ENCODE results near the gene LRP5. TPM values are rescaled to one million over a fixed set of nuclear protein-coding genes. Genes with fewer than 3 reads are reported as not detected.

LRP5 gene
- total RNA-seq, 1 experiment from 2014 or later: 55.2 TPM

GRCh38 chr11:68325183-68325906, 13.0 kb downstream of the LRP5 start:
- H2AFZ ChIP-seq (ENCODE audit: low read depth, low read length, poor library complexity, severe bottlenecking): no peak overlapping the region
- ATAC-seq (peak; percentile 15; the same call in 1 of the 2 replicates), DNase-seq (ENCODE audit: low read depth, low spot score) (no peak)
- peaks cover 15 to 18% of the 10 kb centered on the region in 2 experiments; a peak in 3 of 4 replicates for H3K4me1 ChIP-seq (ENCODE audit: control insufficient read depth in 1 of 2, insufficient read depth in 2 of 2, low read length in 2 of 2)
- CTCF ChIA-PET: no interaction called here
- no peaks in the 10 kb centered on the region for H4K20me1 ChIP-seq (ENCODE audit: insufficient read depth)
- RAD21 ChIA-PET (ENCODE audit: low non-redundant PET in 1 of 2, low total read pairs in 2 of 2, uncharacterized antibody in 2 of 2, unreplicated experiment in 2 of 2): no interaction called here
- H3K9me3 ChIP-seq (ENCODE audit: control insufficient read depth in 1 of 2, insufficient read depth in 1 of 2, low read depth in 1 of 2, low read length in 2 of 2): no peaks in the 10 kb centered on the region
- no peak overlapping the region for H3K4me2 ChIP-seq (ENCODE audit: low read length)
- no peaks in the 10 kb centered on the region for H3K36me3 ChIP-seq (ENCODE audit: control insufficient read depth in 1 of 2, insufficient read depth in 2 of 2, low read length in 2 of 2)
- no TSS peak for BruUV-seq (replicated peaks)
- H3K27ac ChIP-seq (ENCODE audit: low read depth, low read length): no peak overlapping the region
- intact Hi-C loops (cut with micrococcal nuclease): no loop called here
- H3K79me2 ChIP-seq (ENCODE audit: insufficient read depth, low read length): peaks cover 79% of the 10 kb centered on the region
- no peaks in the 10 kb centered on the region for H3K27me3 ChIP-seq (ENCODE audit: insufficient read depth, low read length)
- H3K4me3 ChIP-seq (replicated peaks in 1 of 2; ENCODE audit: low read depth in 1 of 2, low read length in 2 of 2): no peak overlapping the region
- H3K9ac ChIP-seq (ENCODE audit: low read length): no peak overlapping the region
- POLR2A ChIA-PET: no interaction called here
- TF ChIP-seq CTCF (IDR thresholded peaks at IDR 0.05 in 2 of 3, conservative IDR thresholded peaks at IDR 0.05 in 1 of 3; ENCODE audit: borderline replicate concordance in 1 of 3, insufficient read depth in 1 of 3, low read depth in 2 of 3, low read length in 2 of 3) (peak in 1 of 3 experiments; percentile 24; a peak in 1 of 6 replicates), CEBPB (IDR thresholded peaks at IDR 0.05; ENCODE audit: low read depth) (no peak), POLR2A (IDR thresholded peaks at IDR 0.05; ENCODE audit: borderline replicate concordance, extremely low read depth, insufficient read depth, insufficient read length) (no peak), YY1 (IDR thresholded peaks at IDR 0.05; ENCODE audit: extremely low read depth, insufficient replicate concordance, low read depth, low read length) (no peak), TCF7L2 (IDR thresholded peaks at IDR 0.05; ENCODE audit: borderline replicate concordance, extremely low read depth, insufficient read depth, insufficient read length) (no peak), SRF (IDR thresholded peaks at IDR 0.05; ENCODE audit: low read depth) (no peak)
- TF ChIP-seq, protein P1, sequence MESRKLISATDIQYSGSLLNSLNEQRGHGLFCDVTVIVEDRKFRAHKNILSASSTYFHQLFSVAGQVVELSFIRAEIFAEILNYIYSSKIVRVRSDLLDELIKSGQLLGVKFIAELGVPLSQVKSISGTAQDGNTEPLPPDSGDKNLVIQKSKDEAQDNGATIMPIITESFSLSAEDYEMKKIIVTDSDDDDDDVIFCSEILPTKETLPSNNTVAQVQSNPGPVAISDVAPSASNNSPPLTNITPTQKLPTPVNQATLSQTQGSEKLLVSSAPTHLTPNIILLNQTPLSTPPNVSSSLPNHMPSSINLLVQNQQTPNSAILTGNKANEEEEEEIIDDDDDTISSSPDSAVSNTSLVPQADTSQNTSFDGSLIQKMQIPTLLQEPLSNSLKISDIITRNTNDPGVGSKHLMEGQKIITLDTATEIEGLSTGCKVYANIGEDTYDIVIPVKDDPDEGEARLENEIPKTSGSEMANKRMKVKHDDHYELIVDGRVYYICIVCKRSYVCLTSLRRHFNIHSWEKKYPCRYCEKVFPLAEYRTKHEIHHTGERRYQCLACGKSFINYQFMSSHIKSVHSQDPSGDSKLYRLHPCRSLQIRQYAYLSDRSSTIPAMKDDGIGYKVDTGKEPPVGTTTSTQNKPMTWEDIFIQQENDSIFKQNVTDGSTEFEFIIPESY (IDR thresholded peaks at IDR 0.05; ENCODE audit: extremely low read depth, insufficient replicate concordance, low read length): no peak
- H3K9me2 ChIP-seq (ENCODE audit: insufficient read depth): no peaks in the 10 kb centered on the region

All from HCT116 (cell line).